ENCODE results near the gene CISTR. TPM values are rescaled to one million over a fixed set of nuclear protein-coding genes. Genes with fewer than 3 reads are reported as not detected.

Gene CISTR
- total RNA-seq, 1 donor from 2014 or later: not detected

GRCh38 chr12:53758081-53758729 is 6.4 kb upstream of the CISTR start:
- no peak overlapping the region for H3K27ac Mint-ChIP-seq
- H3K36me3 Mint-ChIP-seq (ENCODE audit: low read depth): no peaks in the 10 kb centered on the region
- DNase-seq (ENCODE audit: low spot score): no peak
- H3K4me1 Mint-ChIP-seq (ENCODE audit: low read depth): peaks cover 16% of the 10 kb centered on the region
- no peaks in the 10 kb centered on the region for H3K9me3 Mint-ChIP-seq
- H3K4me3 Mint-ChIP-seq: no peak overlapping the region
- peaks cover 44% of the 10 kb centered on the region for H3K27me3 Mint-ChIP-seq (ENCODE audit: insufficient read depth)
- intact Hi-C loops (cut with micrococcal nuclease): loop anchor here (10.0 kb wide), 1 partner anchor 753 kb away; the partner anchor contains the start of gene EIF4B

GRCh38 chr12:53757101-53757770 is 5.5 kb upstream of the CISTR start:
- Mint-ChIP-seq H3K27ac (peak overlapping the region; percentile 56), H3K4me1 (ENCODE audit: low read depth) (peaks cover 16% of the 10 kb centered on the region), H3K36me3 (ENCODE audit: low read depth) (no peaks in the 10 kb centered on the region), H3K27me3 (ENCODE audit: insufficient read depth) (peaks cover 36% of the 10 kb centered on the region), H3K9me3 (no peaks in the 10 kb centered on the region), H3K4me3 (peak overlapping the region; percentile 43)
- DNase-seq (ENCODE audit: low spot score): peak; percentile 71
- intact Hi-C loops (cut with micrococcal nuclease): loop anchor here (1.0 to 10.0 kb wide), 3 partner anchors 11 to 752 kb away; partner anchors contain the start of genes CALCOCO1 and EIF4B

- intact Hi-C loops (cut with micrococcal nuclease): loop anchor here (1.0 to 10.0 kb wide), 3 partner anchors 10 to 752 kb away; partner anchors contain the start of genes CALCOCO1 and EIF4B
- no peak for DNase-seq (ENCODE audit: low spot score)
- H3K36me3 Mint-ChIP-seq (ENCODE audit: low read depth): no peaks in the 10 kb centered on the region
- H3K4me1 Mint-ChIP-seq (ENCODE audit: low read depth): peaks cover 16% of the 10 kb centered on the region
- H3K27ac Mint-ChIP-seq: no peak overlapping the region
- H3K27me3 Mint-ChIP-seq (ENCODE audit: insufficient read depth): peaks cover 33% of the 10 kb centered on the region
- no peak overlapping the region for H3K4me3 Mint-ChIP-seq
- H3K9me3 Mint-ChIP-seq: no peaks in the 10 kb centered on the region
These were observed 4.7 kb upstream of the CISTR start for GRCh38 chr12:53756300-53757100.

GRCh38 chr12:53755893-53756292 is 4.1 kb upstream of the CISTR start:
- no peak for DNase-seq (ENCODE audit: low spot score)
- no peak overlapping the region for H3K27ac Mint-ChIP-seq
- intact Hi-C loops (cut with micrococcal nuclease): loop anchor here (10.0 kb wide), 1 partner anchor 751 kb away; the partner anchor contains the start of gene EIF4B
- no peaks in the 10 kb centered on the region for H3K36me3 Mint-ChIP-seq (ENCODE audit: low read depth)
- no peak overlapping the region for H3K4me3 Mint-ChIP-seq
- H3K27me3 Mint-ChIP-seq (ENCODE audit: insufficient read depth): peaks cover 30% of the 10 kb centered on the region
- peaks cover 16% of the 10 kb centered on the region for H3K4me1 Mint-ChIP-seq (ENCODE audit: low read depth)
- H3K9me3 Mint-ChIP-seq: no peaks in the 10 kb centered on the region

GRCh38 chr12:53755451-53755891 is 3.7 kb upstream of the CISTR start:
- H3K9me3 Mint-ChIP-seq: no peaks in the 10 kb centered on the region
- no peak overlapping the region for H3K4me3 Mint-ChIP-seq
- no peak overlapping the region for H3K27ac Mint-ChIP-seq
- peaks cover 16% of the 10 kb centered on the region for H3K4me1 Mint-ChIP-seq (ENCODE audit: low read depth)
- no peak for DNase-seq (ENCODE audit: low spot score)
- peaks cover 26% of the 10 kb centered on the region for H3K27me3 Mint-ChIP-seq (ENCODE audit: insufficient read depth)
- intact Hi-C loops (cut with micrococcal nuclease): loop anchor here (10.0 kb wide), 1 partner anchor 751 kb away; the partner anchor contains the start of gene EIF4B
- no peaks in the 10 kb centered on the region for H3K36me3 Mint-ChIP-seq (ENCODE audit: low read depth)

- H3K36me3 Mint-ChIP-seq (ENCODE audit: low read depth): no peaks in the 10 kb centered on the region
- H3K27me3 Mint-ChIP-seq (ENCODE audit: insufficient read depth): peaks cover 21% of the 10 kb centered on the region
- peaks cover 16% of the 10 kb centered on the region for H3K4me1 Mint-ChIP-seq (ENCODE audit: low read depth)
- H3K27ac Mint-ChIP-seq: no peak overlapping the region
- DNase-seq (ENCODE audit: low spot score): no peak
- H3K9me3 Mint-ChIP-seq: no peaks in the 10 kb centered on the region
- H3K4me3 Mint-ChIP-seq: no peak overlapping the region
- intact Hi-C loops (cut with micrococcal nuclease): loop anchor here (10.0 kb wide), 1 partner anchor 750 kb away; the partner anchor contains the start of gene EIF4B
These were observed 3.0 kb upstream of the CISTR start for GRCh38 chr12:53754633-53755264.

GRCh38 chr12:53754188-53754585 is 2.4 kb upstream of the CISTR start:
- no peak for DNase-seq (ENCODE audit: low spot score)

GRCh38 chr12:53752621-53753020 is 842 bp upstream of the CISTR start:
- Mint-ChIP-seq H3K4me3 (no peak overlapping the region), H3K36me3 (ENCODE audit: low read depth) (no peaks in the 10 kb centered on the region), H3K27me3 (ENCODE audit: insufficient read depth) (peaks cover under 1% of the 10 kb centered on the region), H3K9me3 (no peaks in the 10 kb centered on the region), H3K4me1 (ENCODE audit: low read depth) (peaks cover 7% of the 10 kb centered on the region), H3K27ac (no peak overlapping the region)
- intact Hi-C loops (cut with micrococcal nuclease): loop anchor here (10.0 kb wide), 1 partner anchor 748 kb away; the partner anchor contains the start of gene EIF4B
- DNase-seq (ENCODE audit: low spot score): no peak

More at GRCh38 chr12:53754188-53754585, 2.4 kb upstream of the CISTR start:
- Mint-ChIP-seq H3K27ac (no peak overlapping the region), H3K36me3 (ENCODE audit: low read depth) (no peaks in the 10 kb centered on the region), H3K4me3 (no peak overlapping the region), H3K27me3 (ENCODE audit: insufficient read depth) (peaks cover 16% of the 10 kb centered on the region), H3K9me3 (no peaks in the 10 kb centered on the region), H3K4me1 (ENCODE audit: low read depth) (peaks cover 16% of the 10 kb centered on the region)
- intact Hi-C loops (cut with micrococcal nuclease): loop anchor here (10.0 kb wide), 1 partner anchor 749 kb away; the partner anchor contains the start of gene EIF4B

- H3K36me3 Mint-ChIP-seq (ENCODE audit: low read depth): no peaks in the 10 kb centered on the region
- no peaks in the 10 kb centered on the region for H3K9me3 Mint-ChIP-seq
- intact Hi-C loops (cut with micrococcal nuclease): loop anchor here (10.0 kb wide), 1 partner anchor 747 kb away; the partner anchor contains the start of gene EIF4B
- no peak overlapping the region for H3K27ac Mint-ChIP-seq
- no peaks in the 10 kb centered on the region for H3K27me3 Mint-ChIP-seq (ENCODE audit: insufficient read depth)
- no peak for DNase-seq (ENCODE audit: low spot score)
- H3K4me1 Mint-ChIP-seq (ENCODE audit: low read depth): peaks cover 7% of the 10 kb centered on the region
- no peak overlapping the region for H3K4me3 Mint-ChIP-seq
These were observed 418 bp upstream of the CISTR start for GRCh38 chr12:53752192-53752601.

- H3K9me3 Mint-ChIP-seq: no peaks in the 10 kb centered on the region
- H3K4me1 Mint-ChIP-seq (ENCODE audit: low read depth): peaks cover 7% of the 10 kb centered on the region
- H3K4me3 Mint-ChIP-seq: no peak overlapping the region
- peak overlapping the region; percentile 3 for H3K27ac Mint-ChIP-seq
- DNase-seq (ENCODE audit: low spot score): no peak
- H3K36me3 Mint-ChIP-seq (ENCODE audit: low read depth): no peaks in the 10 kb centered on the region
- H3K27me3 Mint-ChIP-seq (ENCODE audit: insufficient read depth): peaks cover 5% of the 10 kb centered on the region
- intact Hi-C loops (cut with micrococcal nuclease): loop anchor here (10.0 kb wide), 1 partner anchor 746 kb away; the partner anchor contains the start of gene EIF4B
These were observed 905 bp downstream of the CISTR start for GRCh38 chr12:53750812-53751335.

GRCh38 chr12:53749986-53750811 is 1.6 kb downstream of the CISTR start:
- Mint-ChIP-seq H3K36me3 (ENCODE audit: low read depth) (no peaks in the 10 kb centered on the region), H3K4me1 (ENCODE audit: low read depth) (peaks cover 7% of the 10 kb centered on the region), H3K4me3 (no peak overlapping the region), H3K27ac (peak overlapping the region; percentile 3), H3K27me3 (ENCODE audit: insufficient read depth) (peaks cover 12% of the 10 kb centered on the region), H3K9me3 (no peaks in the 10 kb centered on the region)
- DNase-seq (ENCODE audit: low spot score): no peak
- intact Hi-C loops (cut with micrococcal nuclease): loop anchor here (10.0 kb wide), 1 partner anchor 745 kb away; the partner anchor contains the start of gene EIF4B
